GM18511 (cell line): Measurements from ENCODE around the gene MATN1.

Source experiments
- ATAC-seq: cut with Tn5 transposase; IDR thresholded peaks from one replicate; pipeline ENCODE4 v1.9.1; 2021; ENCODE audit warnings: mild to moderate bottlenecking, moderate library complexity; ENCODE audit not compliant: unreplicated experiment

MATN1 gene

GRCh38 chr1:30665216-30666010 lies 58.0 kb downstream of the MATN1 start:
- no peak for ATAC-seq

- no peak for ATAC-seq
These were observed 59.2 kb downstream of the MATN1 start for GRCh38 chr1:30664103-30664755.

GRCh38 chr1:30663596-30664091 lies 59.7 kb downstream of the MATN1 start:
- ATAC-seq: no peak

- no peak for ATAC-seq
These were observed 61.0 kb downstream of the MATN1 start for GRCh38 chr1:30662291-30662840.

- no peak for ATAC-seq
These were observed 62.1 kb downstream of the MATN1 start for GRCh38 chr1:30661311-30661710.
